ENCODE measurements around the gene MFSD12. TPM values are rescaled to one million over a fixed set of nuclear protein-coding genes. Genes with fewer than 3 reads are reported as not detected.
"Not testable (repeated sequence)": the region's sequence is repeated elsewhere in the genome, so short reads cannot be mapped to it uniquely, and the experiment has no call there.

Gene MFSD12
- polyA plus RNA-seq, 1 donor = 55.8 TPM

DNA sequence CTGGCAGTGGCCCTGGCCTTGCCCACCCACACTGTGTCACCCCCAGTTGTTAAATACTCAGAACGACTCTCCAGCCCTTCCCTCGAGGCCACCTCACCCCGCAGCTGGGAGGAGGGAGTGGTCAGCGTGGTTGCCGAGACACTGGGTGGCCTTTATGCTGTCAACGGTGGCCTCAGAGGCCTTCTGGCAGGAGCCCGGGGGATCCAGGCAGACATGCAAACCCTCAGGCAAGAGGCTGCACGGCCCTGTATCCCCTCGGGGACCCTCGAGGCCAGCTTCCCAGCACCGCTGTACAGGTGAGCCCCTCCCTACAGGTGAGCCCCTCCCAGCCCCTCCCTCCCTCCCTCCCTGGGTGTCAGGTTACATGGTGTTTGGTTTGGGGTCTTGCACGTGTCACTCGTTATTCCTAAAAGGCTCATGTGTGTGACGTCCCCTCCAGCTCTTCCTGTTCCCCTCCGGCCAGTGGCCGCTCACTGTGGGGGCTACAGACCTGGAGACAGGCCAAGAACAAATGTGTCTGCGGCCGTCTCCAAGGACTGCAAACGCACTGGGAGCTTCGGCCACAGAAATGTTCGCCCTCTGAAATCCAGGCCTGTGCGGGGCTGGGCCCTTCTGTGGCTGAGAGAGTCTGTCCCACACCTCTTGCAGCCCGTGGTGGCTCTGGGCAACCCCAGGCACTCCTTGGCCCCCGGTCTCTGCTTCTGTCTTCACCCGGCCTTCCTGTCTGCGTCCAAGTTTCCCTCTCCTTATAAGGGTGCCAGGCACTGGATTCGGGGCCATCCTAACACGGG, 18.2 kb downstream of the MFSD12 start, which contains the start of gene TEKTIP1:
Gene TEKTIP1 (plus strand): TSS at position 210 of the 791 bp plus-strand sequence. CDS start 4 bp downstream, at position 214.
- DNase-seq = no peak

DNA sequence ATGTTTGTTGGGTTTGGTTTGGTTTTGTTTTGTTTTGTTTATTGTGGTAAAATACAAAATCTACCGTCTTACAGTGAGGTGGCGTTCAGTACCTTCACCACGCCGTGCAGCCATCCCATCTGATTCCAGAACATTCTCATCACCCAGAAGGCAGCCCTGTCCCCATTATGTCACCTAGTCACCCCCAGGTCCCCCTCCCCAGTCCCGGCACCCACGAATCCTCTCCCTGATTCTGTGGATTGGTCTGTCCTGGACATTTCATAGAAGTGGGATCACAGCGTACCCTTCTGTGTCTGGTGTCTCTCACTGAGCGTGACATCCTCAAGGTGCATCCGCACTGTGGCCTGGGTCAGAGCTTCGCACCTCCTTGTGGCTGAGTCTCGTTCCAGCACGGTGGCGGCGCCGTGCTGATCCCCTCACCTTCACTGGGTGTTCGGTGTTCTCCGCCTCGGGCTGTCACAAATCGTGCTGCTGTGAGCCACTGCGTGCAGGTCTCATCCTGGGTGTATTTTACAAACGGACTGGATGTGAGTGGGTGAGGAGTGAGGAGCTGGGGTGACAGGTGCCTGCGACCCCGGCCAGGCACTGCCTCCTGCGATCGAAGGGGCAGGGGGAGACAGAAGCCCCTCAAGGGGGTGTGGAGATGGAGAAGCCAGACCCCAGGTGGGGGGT, 19.0 kb downstream of the MFSD12 start:
- no peak for DNase-seq

DNA sequence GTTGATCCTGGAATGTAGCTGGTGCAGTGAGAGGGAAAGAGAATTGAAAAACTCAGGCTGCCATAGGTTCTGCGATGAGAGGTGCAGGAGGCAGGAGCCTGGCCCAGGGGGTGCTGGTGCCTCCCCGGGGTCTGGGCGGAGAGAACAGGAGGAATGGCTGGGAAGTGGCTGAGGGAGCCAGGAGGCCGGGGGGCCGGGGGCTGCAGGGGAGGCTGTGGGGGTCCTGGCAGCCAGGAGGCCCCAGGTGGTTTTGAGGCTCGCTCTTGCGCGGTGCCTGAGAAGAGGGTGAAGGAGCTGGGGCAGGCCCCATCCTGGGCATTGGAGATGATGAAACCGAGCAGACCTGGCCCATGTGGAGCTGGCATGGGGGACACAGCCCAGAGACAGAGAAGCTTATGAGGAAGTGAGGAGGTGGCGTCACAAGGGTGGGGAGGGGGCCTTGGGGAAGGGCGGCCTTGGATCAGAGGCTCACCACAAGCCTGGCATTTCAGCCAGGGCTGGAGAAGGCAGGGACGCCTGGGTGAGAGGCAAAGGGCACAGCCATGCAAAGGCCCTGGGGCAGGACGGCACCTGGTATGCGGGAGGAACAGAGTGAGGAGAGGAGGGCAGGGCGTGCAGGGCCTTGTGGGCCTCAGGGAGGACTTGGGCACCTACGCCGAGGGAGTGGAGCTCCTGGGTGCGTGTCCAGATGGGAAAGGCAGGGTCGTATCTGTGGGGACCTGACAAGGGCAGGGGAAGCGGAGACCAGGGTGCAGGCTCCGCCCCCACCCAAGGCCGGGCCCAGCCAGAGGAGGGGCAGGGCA, 19.7 kb downstream of the MFSD12 start:
- no peak for DNase-seq

GRCh38 chr19:3537101-3537437, 20.3 kb downstream of the MFSD12 start:
- DNase-seq = no peak

DNA sequence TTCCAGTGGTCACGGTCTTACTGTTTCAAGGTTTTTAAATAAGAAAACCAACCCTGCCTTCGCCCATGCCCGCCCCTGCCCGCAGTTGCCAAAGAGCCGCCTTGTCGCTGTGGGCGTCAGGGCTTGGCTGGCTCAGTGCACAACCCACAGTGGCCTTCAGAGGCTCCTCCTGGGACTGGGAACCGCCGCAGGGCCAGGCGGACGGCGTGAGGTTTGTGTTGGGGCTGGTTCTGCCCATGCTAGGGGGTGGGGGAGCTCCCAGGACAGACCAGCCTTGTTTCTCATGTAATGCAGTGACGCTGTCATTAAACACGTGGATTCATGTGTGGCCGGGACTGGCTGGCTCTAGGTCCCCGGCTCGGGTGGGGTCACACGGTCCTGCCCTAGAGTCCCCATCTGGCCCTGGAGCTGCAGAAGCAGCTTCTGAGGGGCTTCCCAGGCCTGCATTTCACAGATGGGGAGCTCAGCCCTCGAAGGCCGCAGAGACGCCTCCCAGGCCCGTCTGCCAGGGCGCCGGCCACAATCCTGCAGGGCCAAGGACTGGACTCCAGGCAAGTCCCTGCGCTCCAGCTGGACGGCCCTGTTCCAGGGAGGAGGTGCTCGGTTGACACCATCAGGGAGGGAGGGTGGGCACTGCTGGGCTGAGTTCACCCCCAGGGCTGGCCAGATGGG, 20.8 kb downstream of the MFSD12 start:
- no peak for DNase-seq

DNA sequence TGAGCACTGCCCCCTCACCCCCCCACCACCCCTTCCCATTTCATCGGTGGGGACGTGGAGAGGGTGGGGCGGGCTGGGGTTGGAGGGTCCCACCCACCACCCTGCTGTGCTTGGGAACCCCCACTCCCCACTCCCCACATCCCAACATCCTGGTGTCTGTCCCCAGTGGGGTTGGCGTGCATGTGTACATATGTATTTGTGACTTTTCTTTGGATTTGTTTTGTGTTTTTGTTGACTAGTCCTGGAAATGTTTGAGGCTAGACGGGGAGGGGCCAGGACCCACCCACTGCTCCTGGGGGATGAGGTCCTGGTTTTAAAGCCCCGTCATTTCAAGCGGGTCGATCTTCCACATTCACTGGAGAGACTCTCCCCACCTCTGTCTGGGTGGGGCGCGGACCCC, 21.4 kb downstream of the MFSD12 start:
- no peak for DNase-seq

DNA sequence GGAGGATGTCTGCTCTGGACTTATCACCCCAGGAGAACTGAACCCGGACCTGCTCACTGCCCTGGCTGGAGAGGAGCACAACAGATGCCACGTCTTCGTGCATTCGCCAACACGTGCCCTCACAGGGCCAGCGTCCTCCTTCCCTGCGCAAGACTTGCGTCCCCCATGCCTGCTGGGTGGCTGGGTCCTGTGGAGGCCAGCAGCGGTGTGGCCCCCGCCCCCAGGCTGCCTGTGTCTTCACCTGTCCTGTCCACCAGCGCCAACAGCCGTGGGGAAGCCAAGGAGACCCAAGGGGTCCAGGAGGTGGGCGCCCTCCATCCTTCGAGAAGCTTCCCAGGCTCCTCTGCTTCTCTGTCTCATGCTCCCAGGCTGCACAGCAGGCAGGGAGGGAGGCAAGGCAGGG, 21.8 kb downstream of the MFSD12 start:
- no peak for DNase-seq

GRCh38 chr19:3535235-3535535, 22.2 kb downstream of the MFSD12 start:
- DNase-seq = no peak

- no peak for DNase-seq
Measured at GRCh38 chr19:3534375-3535234, 22.8 kb downstream of the MFSD12 start.

- DNase-seq = no peak
Measured at GRCh38 chr19:3533563-3534216, 23.7 kb downstream of the MFSD12 start.

GRCh38 chr19:3533033-3533432, 24.4 kb downstream of the MFSD12 start:
- no peak for DNase-seq

GRCh38 chr19:3532154-3532786, 25.1 kb downstream of the MFSD12 start:
- DNase-seq = no peak

GRCh38 chr19:3531716-3532115, 25.7 kb downstream of the MFSD12 start:
- no peak for DNase-seq

DNA sequence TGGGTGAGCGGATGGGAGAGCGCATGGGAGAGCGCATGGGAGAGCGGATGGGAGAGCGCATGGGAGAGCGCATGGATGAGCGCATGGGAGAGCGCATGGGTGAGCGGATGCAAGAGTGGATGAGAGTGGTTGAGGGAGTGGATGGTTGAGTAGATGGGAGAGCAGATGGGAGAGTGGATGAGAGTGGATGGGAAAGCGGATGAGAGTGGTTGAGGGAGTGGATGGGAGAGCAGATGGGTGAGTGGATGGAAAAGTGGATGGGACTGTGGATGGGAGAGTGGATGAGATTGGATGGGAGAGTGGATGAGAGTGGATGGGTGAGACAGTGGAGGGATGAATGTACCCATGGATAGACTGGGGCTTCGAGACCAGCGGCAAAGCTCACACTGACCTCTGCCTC, 27.0 kb downstream of the MFSD12 start:
- DNase-seq = no peak

DNA sequence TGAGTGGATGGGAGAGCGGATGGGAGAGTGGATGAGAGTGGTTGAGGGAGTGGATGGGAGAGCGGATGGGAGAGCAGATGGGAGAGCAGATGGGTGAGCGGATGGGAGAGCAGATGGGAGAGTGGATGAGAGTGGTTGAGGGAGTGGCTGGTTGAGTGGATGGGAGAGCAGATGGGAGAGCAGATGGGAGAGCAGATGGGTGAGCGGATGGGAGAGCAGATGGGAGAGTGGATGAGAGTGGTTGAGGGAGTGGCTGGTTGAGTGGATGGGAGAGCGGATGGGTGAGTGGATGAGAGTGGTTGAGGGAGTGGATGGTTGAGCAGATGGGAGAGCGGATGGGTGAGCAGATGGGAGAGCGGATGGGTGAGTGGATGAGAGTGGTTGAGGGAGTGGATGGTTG, 28.1 kb downstream of the MFSD12 start:
- not testable (repeated sequence) for DNase-seq

GRCh38 chr19:3528539-3529211, 28.7 kb downstream of the MFSD12 start:
- DNase-seq = no peak

DNA sequence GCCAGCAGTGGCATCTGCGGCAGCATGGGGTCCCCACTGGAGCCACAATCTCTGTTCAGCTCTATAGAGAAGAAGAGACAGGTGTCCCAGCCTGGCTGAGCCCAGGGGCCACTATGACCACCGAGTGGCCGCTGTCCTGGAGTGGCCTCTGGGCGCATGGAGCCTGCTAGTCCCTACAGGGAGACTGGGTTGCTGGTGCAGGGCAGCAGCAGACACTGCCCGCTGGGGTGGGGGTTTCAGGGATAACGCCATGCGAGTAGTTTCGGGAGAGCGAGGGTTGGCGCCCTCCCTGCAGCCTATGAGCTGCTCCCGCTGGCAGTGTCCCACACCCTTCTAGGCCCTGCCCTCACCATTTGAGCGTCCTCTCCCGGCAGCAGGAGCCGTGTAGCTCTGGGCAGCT, 29.3 kb downstream of the MFSD12 start:
- DNase-seq = no peak

DNA sequence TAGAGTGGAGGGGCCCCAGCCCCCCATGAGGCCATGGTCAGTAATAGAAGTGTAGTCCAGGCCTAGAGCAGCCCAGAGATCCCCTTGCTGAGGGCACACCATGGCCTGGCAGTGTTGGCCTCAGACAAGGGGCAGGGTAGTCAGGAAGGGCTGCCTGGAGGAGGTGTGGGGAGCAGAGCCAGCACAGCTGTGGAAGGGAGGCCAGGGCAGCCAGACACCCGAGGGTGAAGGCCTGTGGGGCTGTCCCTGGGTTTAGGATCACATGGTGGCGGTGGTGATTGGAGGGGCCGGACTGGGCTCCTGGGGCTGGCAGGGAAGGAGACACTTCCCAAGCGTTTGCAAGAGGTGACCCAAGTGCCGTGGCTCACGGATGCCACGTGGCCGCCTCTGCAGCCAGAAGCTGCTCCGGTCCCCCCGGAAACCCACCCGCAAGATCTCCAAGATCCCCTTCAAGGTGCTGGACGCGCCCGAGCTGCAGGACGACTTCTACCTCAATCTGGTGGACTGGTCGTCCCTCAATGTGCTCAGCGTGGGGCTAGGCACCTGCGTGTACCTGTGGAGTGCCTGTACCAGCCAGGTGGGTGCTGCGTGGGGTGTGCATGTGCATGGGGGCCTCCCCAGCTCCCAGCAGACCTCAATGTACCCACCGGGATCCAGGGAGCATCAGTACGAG, 30.0 kb downstream of the MFSD12 start:
- no peak for DNase-seq

GRCh38 chr19:3526507-3527237, 30.7 kb downstream of the MFSD12 start:
- no peak for DNase-seq

Measured in left kidney (tissue), 2 donors.